ENCODE data around the gene ACTL7A.

- TF ChIP-seq CTCF (IDR thresholded peaks at IDR 0.05) (peak in 10 of 12 donors; percentile 12 to 51 (median 32)), POLR2A (IDR thresholded peaks at IDR 0.05) (no peak)
These were observed 27.6 kb downstream of the ACTL7A start for GRCh38 chr9:108889649-108890067.
